GM23338 (cell line): Measurements from ENCODE around the gene TFAP2A. TPM values are rescaled to one million over a fixed set of nuclear protein-coding genes. Genes with fewer than 3 reads are reported as not detected.

Source experiments
- CREB1 ChIP-seq: fragments of 250-450 bp; sonication (Bioruptor Pico); IDR thresholded peaks from 2 replicates; pipeline ENCODE4 v1.5.0; 2020; ENCODE audit warnings: low read depth, mild to moderate bottlenecking, moderate library complexity
- POLR2AphosphoS5 ChIP-seq: IDR thresholded peaks from 2 replicates; pipeline ENCODE4 v1.6.1; 2016; ENCODE audit warnings: antibody characterized with exemption, low read depth
- ZNF114 ChIP-seq: fragments of 250-450 bp; sonication (Bioruptor Pico); IDR thresholded peaks from 2 replicates; pipeline ENCODE4 v1.5.0; 2020; ENCODE audit warnings: mild to moderate bottlenecking, moderate library complexity
- ZNF462 ChIP-seq: fragments of 250-450 bp; sonication (Bioruptor Pico); IDR thresholded peaks from 2 replicates; pipeline ENCODE4 v1.5.0; 2020; ENCODE audit warnings: mild to moderate bottlenecking, moderate library complexity
- microRNA-seq: library from miRNA; unstranded; fragments of <30 nt; microRNA quantifications from one replicate; pipeline ENCODE4, GENCODE V29; 2017
- polyA plus RNA-seq: library from polyadenylated mRNA; unstranded; fragments of >200 nt; fragmentation: Nextera tagmentation; extraction: Ambion mirVana; gene quantifications from 2 replicates; pipeline ENCODE4 v1.2.1, GENCODE V29; 2016
- small RNA-seq: library from RNA; depleted of rRNA; stranded (forward); fragments of <200 nt; gene quantifications from one replicate; pipeline ENCODE3, GENCODE V24; 2014; ENCODE audit warnings: low replicate concordance
- total RNA-seq: library from RNA; depleted of rRNA; stranded (reverse); fragments of >200 nt; shearing (Covaris generic); gene quantifications from 2 replicates; pipeline ENCODE4 v1.2.3, GENCODE V29; 2014; rRNA removed

TFAP2A gene
- total and polyA plus RNA-seq, 2 experiments from 2014 or later: not detected

DNA sequence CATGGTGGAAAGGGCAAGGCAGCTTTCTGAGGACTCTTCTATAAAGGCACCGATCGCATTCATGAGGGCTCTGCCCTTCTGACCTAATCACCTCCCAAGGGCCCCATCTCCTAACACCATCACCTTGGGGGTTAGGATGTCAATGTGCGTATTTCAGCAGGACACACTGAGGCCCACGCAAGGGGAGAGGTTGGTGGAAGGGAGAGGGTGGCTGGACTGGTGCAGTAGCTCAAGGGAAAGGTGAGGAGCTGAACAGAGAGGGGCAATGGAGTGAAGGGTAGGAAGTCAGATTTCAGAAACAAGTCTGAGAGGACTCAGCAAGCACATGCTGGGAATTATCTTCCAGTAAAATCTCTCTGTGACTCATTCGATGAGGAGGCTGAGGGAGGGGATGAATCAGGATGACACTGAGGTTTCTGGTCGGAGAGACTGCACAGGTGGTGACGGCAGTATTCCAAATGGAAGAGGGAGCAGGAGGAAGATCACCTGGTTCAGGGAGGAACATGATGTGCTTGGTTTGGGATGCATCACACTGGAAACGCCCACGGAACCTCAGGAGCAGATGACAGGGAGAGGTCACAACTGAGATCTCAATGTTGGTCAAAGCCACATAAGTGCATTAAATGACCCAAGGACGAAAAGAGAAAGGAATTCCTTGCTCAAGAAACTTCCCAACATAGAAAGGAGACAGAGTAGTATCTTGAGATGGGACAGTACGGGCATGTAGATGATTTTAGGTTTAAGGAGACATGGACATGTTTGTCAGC lies 67.1 kb downstream of the TFAP2A start (continued):
- TF ChIP-seq ZNF462 (CRISPR knock-in tag) (no peak), ZNF114 (no peak), CREB1 (no peak), POLR2AphosphoS5 (no peak)

Small RNA genes lying within 50 kb of the gene (microRNA-seq; reads per million reads assigned to microRNA genes)
- gene MIR5689: not detected

Small RNA genes lying within 50 kb of the gene (small RNA-seq; reads per million reads assigned to genes)
- not detected for gene MIR5689

Other genes starting within 250 kb of the TFAP2A start
- gene GCNT2, start 106.3 kb upstream of the TFAP2A start, total RNA-seq: 135 and 137 TPM in 2 replicates
- 27.2 and 28.3 TPM in 2 replicates for gene GCNT2, start 106.3 kb upstream of the TFAP2A start, polyA plus RNA-seq